Activated CD8-positive, alpha-beta memory T cell treated with anti-CD3 and anti-CD28 coated beads, Interleukin-2, amount 10 ng/mL, durations not matched to agents 7 days and 5 days (primary cell): Measurements from ENCODE around the gene ASTN2. TPM values are rescaled to one million over a fixed set of nuclear protein-coding genes. Genes with fewer than 3 reads are reported as not detected.

Experiments used
- ATAC-seq: fragments of 150-1000 bp; cut with Tn5 transposase; one replicate; pipeline ENCODE4 v1.10.0; 2021; ENCODE audit warnings: moderate library complexity
- CTCF ChIA-PET: fragments of 350-600 bp; sonication (Branson Sonifier 250); formaldehyde crosslinking; loops from one replicate; lab custom pipeline; 2021; ENCODE audit warnings: antibody characterized with exemption; lab: Charles Lee
- DNase-seq: peaks from one replicate; pipeline ENCODE4 v3.0.0-alpha.2; 2020
- H3K27ac Mint-ChIP-seq: one replicate; pipeline ENCODE4 v1.8.0; 2021; ENCODE audit warnings: mild to moderate bottlenecking, mixed read lengths
- H3K27me3 Mint-ChIP-seq: one replicate; pipeline ENCODE4 v1.8.0; 2021; ENCODE audit warnings: mixed read lengths
- H3K36me3 Mint-ChIP-seq: one replicate; pipeline ENCODE4 v1.8.0; 2021; ENCODE audit warnings: mild to moderate bottlenecking, mixed read lengths
- H3K4me1 Mint-ChIP-seq: one replicate; pipeline ENCODE4 v1.8.0; 2021; ENCODE audit warnings: mixed read lengths
- H3K4me3 Mint-ChIP-seq: one replicate; pipeline ENCODE4 v1.8.0; 2021; ENCODE audit warnings: mild to moderate bottlenecking, moderate library complexity, mixed read lengths
- H3K9me3 Mint-ChIP-seq: one replicate; pipeline ENCODE4 v1.8.0; 2022; ENCODE audit warnings: low read depth, mixed read lengths
- total RNA-seq, 2 experiments: library from RNA; stranded (reverse); gene quantifications; one replicate each; pipeline ENCODE4 v1.2.3, GENCODE V29; 2021

ASTN2 gene
- total RNA-seq, 2 experiments from 2014 or later: 4.0 to 5.4 TPM

- H3K9me3 Mint-ChIP-seq: no peaks in the 10 kb centered on the region
- no peaks in the 10 kb centered on the region for H3K27me3 Mint-ChIP-seq
- no peak for ATAC-seq
These were observed 245.7 kb downstream of the ASTN2 start for GRCh38 chr9:117169089-117169621.

DNA sequence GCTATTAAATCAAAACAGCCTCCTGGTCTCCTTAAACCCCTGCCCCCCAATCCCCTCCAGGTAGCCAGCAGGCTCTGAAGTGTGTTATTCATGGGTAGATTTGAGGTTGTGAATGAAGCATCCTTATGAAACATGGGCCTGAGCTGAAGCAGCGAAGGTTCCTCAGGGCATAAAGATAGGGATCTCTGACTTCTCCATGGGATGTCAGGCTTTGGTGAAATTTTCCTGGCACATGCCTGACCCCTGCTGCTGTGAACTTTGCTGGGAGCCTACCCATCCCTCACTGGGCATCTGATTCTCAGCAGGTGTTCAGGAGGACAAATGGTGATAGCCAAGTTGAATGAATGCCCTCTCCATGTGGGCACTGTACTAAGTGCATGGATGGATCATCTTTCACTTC is 250.3 kb downstream of the ASTN2 start:
- Mint-ChIP-seq H3K4me1 (no peaks in the 10 kb centered on the region), H3K36me3 (no peaks in the 10 kb centered on the region), H3K27ac (no peak overlapping the region), H3K9me3 (peaks cover 2% of the 10 kb centered on the region), H3K27me3 (no peaks in the 10 kb centered on the region), H3K4me3 (no peak overlapping the region)
- CTCF ChIA-PET: no interaction called here
- no peak for ATAC-seq
- DNase-seq: no peak

More at GRCh38 chr9:117169089-117169621, 245.7 kb downstream of the ASTN2 start:
- no peak for DNase-seq
- Mint-ChIP-seq H3K27ac (no peak overlapping the region), H3K4me3 (no peak overlapping the region), H3K36me3 (no peaks in the 10 kb centered on the region), H3K4me1 (no peaks in the 10 kb centered on the region)
- CTCF ChIA-PET: interaction anchor here (0.6 kb wide), 1 partner anchor 1546 kb away, joined by 3 read pairs; no protein-coding TSS in a partner anchor

GRCh38 chr9:117160254-117160653 is 254.6 kb downstream of the ASTN2 start:
- Mint-ChIP-seq H3K27me3 (no peaks in the 10 kb centered on the region), H3K27ac (no peak overlapping the region), H3K36me3 (no peaks in the 10 kb centered on the region), H3K9me3 (peaks cover 2% of the 10 kb centered on the region), H3K4me3 (no peak overlapping the region), H3K4me1 (no peaks in the 10 kb centered on the region)
- no peak for DNase-seq
- CTCF ChIA-PET: no interaction called here
- ATAC-seq: no peak

DNA sequence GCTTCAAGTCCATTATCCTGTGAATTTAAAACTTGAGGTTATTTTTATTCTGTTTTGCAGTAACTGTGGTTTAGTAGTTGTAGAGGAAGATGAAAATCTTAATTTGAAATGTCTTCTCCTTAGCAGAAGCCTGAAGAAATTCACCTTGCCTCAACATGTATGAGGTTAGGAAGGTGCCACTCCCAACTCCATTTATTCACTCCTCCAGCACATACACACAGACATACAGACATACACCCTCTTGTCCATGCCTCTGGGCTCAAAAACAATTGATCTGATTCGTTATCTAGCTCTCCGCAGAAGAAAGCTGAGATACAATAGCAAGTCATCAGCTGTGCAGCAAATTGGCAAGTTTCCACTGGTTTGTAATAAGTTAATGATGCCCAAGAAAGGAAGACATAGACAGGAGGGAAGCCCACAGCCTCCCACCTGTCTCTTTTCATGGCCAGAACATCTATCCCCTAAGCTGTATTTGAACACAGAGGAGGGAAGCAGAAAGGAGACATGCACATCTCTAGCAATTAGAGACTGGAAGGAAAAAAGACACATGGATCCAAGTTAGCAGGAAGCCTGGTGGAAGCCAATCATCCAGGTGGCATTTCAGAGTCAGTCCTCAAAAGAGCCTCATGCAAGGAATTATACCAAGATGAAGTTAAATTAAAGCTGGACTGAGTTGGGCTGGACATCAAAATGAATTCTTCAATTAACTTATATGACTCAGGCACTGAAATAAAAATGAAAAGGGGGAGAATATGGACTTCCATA is 257.9 kb downstream of the ASTN2 start:
- DNase-seq (no peak), ATAC-seq (no peak)
- Mint-ChIP-seq H3K9me3 (peaks cover 1% of the 10 kb centered on the region), H3K4me1 (no peaks in the 10 kb centered on the region), H3K27ac (no peak overlapping the region), H3K36me3 (no peaks in the 10 kb centered on the region), H3K27me3 (no peaks in the 10 kb centered on the region), H3K4me3 (no peak overlapping the region)
- CTCF ChIA-PET: no interaction called here

- CTCF ChIA-PET: no interaction called here
- Mint-ChIP-seq H3K27me3 (no peaks in the 10 kb centered on the region), H3K4me3 (no peak overlapping the region), H3K36me3 (no peaks in the 10 kb centered on the region), H3K4me1 (no peaks in the 10 kb centered on the region), H3K27ac (no peak overlapping the region), H3K9me3 (no peaks in the 10 kb centered on the region)
- no peak for ATAC-seq
- no peak for DNase-seq
These were observed 258.6 kb downstream of the ASTN2 start for GRCh38 chr9:117156144-117156688.

DNA sequence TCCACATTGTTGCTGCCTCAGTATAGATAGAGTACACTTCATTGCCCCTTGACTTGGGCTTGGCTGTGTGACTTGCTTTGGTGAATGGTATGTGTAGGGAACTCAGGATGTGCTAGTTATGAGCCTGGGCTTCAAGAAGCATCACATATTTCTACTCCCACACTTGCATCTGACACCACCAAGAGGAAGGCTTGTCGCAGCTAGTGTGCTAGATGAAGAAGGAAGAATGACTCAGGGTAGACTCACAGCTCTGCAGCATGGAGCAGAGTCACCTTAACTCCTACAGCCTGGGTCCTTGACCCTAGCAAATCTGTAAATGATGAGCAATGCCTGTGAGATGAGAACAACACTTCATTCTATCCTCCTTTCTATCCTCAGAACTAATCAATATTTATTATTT is 261.8 kb downstream of the ASTN2 start:
- CTCF ChIA-PET: no interaction called here
- Mint-ChIP-seq H3K9me3 (no peaks in the 10 kb centered on the region), H3K27ac (no peak overlapping the region), H3K4me1 (no peaks in the 10 kb centered on the region), H3K27me3 (no peaks in the 10 kb centered on the region), H3K4me3 (no peak overlapping the region), H3K36me3 (no peaks in the 10 kb centered on the region)
- DNase-seq (no peak), ATAC-seq (no peak)

- no peaks in the 10 kb centered on the region for H3K36me3 Mint-ChIP-seq
- H3K4me1 Mint-ChIP-seq: no peaks in the 10 kb centered on the region
- no peak for ATAC-seq
- no peak overlapping the region for H3K4me3 Mint-ChIP-seq
- no peak for DNase-seq
- H3K27me3 Mint-ChIP-seq: no peaks in the 10 kb centered on the region
- CTCF ChIA-PET: no interaction called here
- H3K27ac Mint-ChIP-seq: no peak overlapping the region
- H3K9me3 Mint-ChIP-seq: no peaks in the 10 kb centered on the region
These were observed 263.1 kb downstream of the ASTN2 start for GRCh38 chr9:117151716-117152115.

GRCh38 chr9:117149996-117150395 is 264.9 kb downstream of the ASTN2 start:
- no peak for ATAC-seq

DNA sequence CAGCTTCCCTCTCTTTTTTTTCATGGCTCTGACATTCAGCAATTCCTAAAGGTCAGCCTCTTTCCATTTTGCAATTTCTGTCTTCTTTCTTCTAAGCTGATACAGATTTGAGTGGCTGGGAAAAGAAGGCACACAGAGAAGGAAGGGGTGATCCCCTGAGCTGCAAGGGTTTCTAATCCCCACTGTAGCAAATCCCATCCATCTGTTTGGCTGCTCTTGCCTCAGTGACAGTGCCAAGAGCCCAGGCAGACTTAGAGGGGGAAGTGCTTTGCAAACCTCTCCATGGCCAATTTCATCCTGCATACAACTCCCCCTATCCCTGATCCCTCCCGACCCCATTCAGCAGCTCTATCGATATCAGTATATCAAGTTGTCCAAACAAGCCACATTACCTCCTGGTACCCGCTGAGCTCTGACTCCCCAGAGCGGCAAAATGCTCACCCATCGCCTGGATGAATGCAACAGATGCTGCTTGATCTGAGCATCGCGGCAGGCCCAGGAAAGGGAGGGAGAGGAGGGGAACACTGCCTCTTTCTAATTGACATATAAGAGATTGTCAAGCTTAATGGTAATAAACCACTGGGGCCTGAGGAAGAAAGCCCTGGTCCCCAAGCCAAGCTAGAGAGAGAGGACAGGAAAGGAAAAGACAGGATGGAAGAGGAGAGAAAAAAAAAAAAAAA is 268.9 kb downstream of the ASTN2 start:
- CTCF ChIA-PET: no interaction called here
- Mint-ChIP-seq H3K27me3 (no peaks in the 10 kb centered on the region), H3K4me3 (no peak overlapping the region), H3K9me3 (peaks cover 4% of the 10 kb centered on the region), H3K36me3 (no peaks in the 10 kb centered on the region), H3K27ac (no peak overlapping the region), H3K4me1 (no peaks in the 10 kb centered on the region)
- no peak for ATAC-seq
- DNase-seq: no peak

More at GRCh38 chr9:117149996-117150395, 264.9 kb downstream of the ASTN2 start:
- no peaks in the 10 kb centered on the region for H3K36me3 Mint-ChIP-seq
- no peak overlapping the region for H3K4me3 Mint-ChIP-seq
- H3K27me3 Mint-ChIP-seq: no peaks in the 10 kb centered on the region
- CTCF ChIA-PET: no interaction called here
- no peak for DNase-seq
- no peaks in the 10 kb centered on the region for H3K4me1 Mint-ChIP-seq
- H3K9me3 Mint-ChIP-seq: no peaks in the 10 kb centered on the region
- no peak overlapping the region for H3K27ac Mint-ChIP-seq

GRCh38 chr9:117145081-117145480 is 269.8 kb downstream of the ASTN2 start:
- H3K27ac Mint-ChIP-seq: no peak overlapping the region
- no peak for ATAC-seq
- peaks cover 4% of the 10 kb centered on the region for H3K9me3 Mint-ChIP-seq
- no peak for DNase-seq
- CTCF ChIA-PET: no interaction called here
- H3K4me1 Mint-ChIP-seq: no peaks in the 10 kb centered on the region
- no peak overlapping the region for H3K4me3 Mint-ChIP-seq
- H3K27me3 Mint-ChIP-seq: no peaks in the 10 kb centered on the region
- H3K36me3 Mint-ChIP-seq: no peaks in the 10 kb centered on the region

GRCh38 chr9:117138231-117138630 is 276.6 kb downstream of the ASTN2 start:
- Mint-ChIP-seq H3K4me3 (no peak overlapping the region), H3K9me3 (no peaks in the 10 kb centered on the region), H3K36me3 (no peaks in the 10 kb centered on the region), H3K27ac (no peak overlapping the region), H3K27me3 (no peaks in the 10 kb centered on the region), H3K4me1 (no peaks in the 10 kb centered on the region)
- ATAC-seq: no peak
- no peak for DNase-seq
- CTCF ChIA-PET: no interaction called here

GRCh38 chr9:117136461-117136860 is 278.4 kb downstream of the ASTN2 start:
- Mint-ChIP-seq H3K9me3 (no peaks in the 10 kb centered on the region), H3K36me3 (no peaks in the 10 kb centered on the region), H3K27me3 (no peaks in the 10 kb centered on the region), H3K4me3 (no peak overlapping the region), H3K4me1 (no peaks in the 10 kb centered on the region), H3K27ac (no peak overlapping the region)
- DNase-seq (no peak), ATAC-seq (no peak)
- CTCF ChIA-PET: no interaction called here

DNA sequence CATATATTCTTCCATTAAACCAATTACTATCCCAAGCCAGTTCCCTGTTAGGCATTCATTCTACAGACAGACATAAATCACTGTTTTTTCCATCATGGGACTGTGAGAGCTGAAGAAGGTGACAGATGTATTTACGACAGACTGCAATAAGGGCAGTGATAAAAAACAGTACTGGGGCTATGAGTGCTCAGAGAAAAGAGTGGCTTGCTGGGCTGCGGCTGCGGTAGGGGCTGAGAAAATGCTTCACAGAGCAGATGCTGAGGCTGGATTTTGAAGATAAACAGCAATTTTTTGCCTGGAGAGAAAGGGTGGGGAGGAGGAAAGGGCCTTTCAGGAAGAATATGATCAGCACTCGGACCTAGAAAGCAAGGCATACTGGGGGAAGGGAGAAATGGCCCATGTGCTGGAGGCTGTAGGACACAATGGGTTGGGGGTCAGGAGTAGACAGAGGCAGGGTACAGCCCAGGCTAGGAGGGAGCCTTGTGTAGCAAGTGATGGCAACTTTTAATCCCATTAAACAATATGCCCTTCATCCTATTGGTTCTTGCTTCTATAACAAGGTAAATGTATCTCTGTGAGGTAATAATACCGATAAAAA is 279.3 kb downstream of the ASTN2 start:
- Mint-ChIP-seq H3K27ac (no peak overlapping the region), H3K36me3 (no peaks in the 10 kb centered on the region), H3K4me3 (no peak overlapping the region), H3K4me1 (no peaks in the 10 kb centered on the region), H3K9me3 (no peaks in the 10 kb centered on the region), H3K27me3 (no peaks in the 10 kb centered on the region)
- DNase-seq: no peak
- ATAC-seq: no peak
- CTCF ChIA-PET: no interaction called here
